Lung (tissue), 12 donors: ENCODE measurements around the gene TMEM151A. TPM values are rescaled to one million over a fixed set of nuclear protein-coding genes. Genes with fewer than 3 reads are reported as not detected.

Experiments used
- ATAC-seq: fragments of 200-7000 bp; cut with Tn5 transposase; one replicate; pipeline ENCODE4 v1.9.1; 2020; ENCODE audit warnings: moderate number of reproducible peaks; ENCODE audit not compliant: insufficient read depth, low FRiP score
- DNase-seq, 3 donors: peaks; one replicate each; pipeline ENCODE4 v3.0.0-alpha.2; 2013 to 2017
- H3K27ac ChIP-seq, 2 donors: one replicate each; pipeline ENCODE4 v1.5.1; 2013; ENCODE audit warnings: mild to moderate bottlenecking in 2 of 2, moderate library complexity in 2 of 2, control low read depth in 1 of 2, inconsistent platforms in 1 of 2, low read depth in 1 of 2, low read length in 1 of 2
- H3K27me3 ChIP-seq, 3 donors: one replicate each; pipeline ENCODE4 v1.5.1; 2013; ENCODE audit warnings: low read length in 2 of 3; ENCODE audit not compliant: control insufficient read depth in 3 of 3, insufficient read depth in 3 of 3
- H3K36me3 ChIP-seq, 4 donors: one replicate each; pipeline ENCODE4 v1.5.1; 2013; ENCODE audit warnings: low read length in 4 of 4, mild to moderate bottlenecking in 1 of 4, moderate library complexity in 1 of 4; ENCODE audit not compliant: control insufficient read depth in 4 of 4, insufficient read depth in 4 of 4
- H3K4me1 ChIP-seq, 5 donors: one replicate each; pipeline ENCODE4 v1.5.1; 2013; ENCODE audit warnings: low read length in 5 of 5, mild to moderate bottlenecking in 2 of 5, moderate library complexity in 1 of 5; ENCODE audit not compliant: control insufficient read depth in 5 of 5, insufficient read depth in 5 of 5
- H3K4me3 ChIP-seq: one replicate; pipeline ENCODE4 v1.5.1; 2013; ENCODE audit warnings: mild to moderate bottlenecking, control low read depth, moderate library complexity
- H3K9ac ChIP-seq, 2 donors: one replicate each; pipeline ENCODE4 v1.5.1; 2013; ENCODE audit warnings: low read length in 2 of 2, control low read depth in 1 of 2; ENCODE audit not compliant: insufficient read depth in 1 of 2
- H3K9me3 ChIP-seq, 4 donors: one replicate each; pipeline ENCODE4 v1.5.1; 2013; ENCODE audit warnings: low read length in 3 of 4, mild to moderate bottlenecking in 1 of 4, moderate library complexity in 1 of 4; ENCODE audit not compliant: control insufficient read depth in 4 of 4, insufficient read depth in 3 of 4
- WGBS, 2 donors: extraction: QIAGEN DNeasy Blood & Tissue Kit; methylation state at CpG; one replicate each; pipeline ENCODE4 v1.1.7; 2013; 5-methylcytosine and 5-hydroxymethylcytosine counted together
- polyA plus RNA-seq, 2 donors: library from polyadenylated mRNA; stranded (reverse); fragments of 200-250 nt; gene quantifications; one replicate each; pipeline ENCODE4 v1.2.1, GENCODE V29; 2013
- total RNA-seq, 2 donors: library from RNA; depleted of rRNA in 1 of 2; stranded (reverse); fragments of >200 nt in 1 of 2; gene quantifications; one replicate each; pipeline ENCODE4 v1.2.1, GENCODE V29; 2014 to 2021
- TF ChIP-seq, protein P1 (sequence below): IDR thresholded peaks from 2 replicates; pipeline ENCODE4 v1.5.1; 2012; ENCODE audit warnings: mild to moderate bottlenecking; ENCODE audit errors: control extremely low read depth, extremely low read depth
- donor health status: control.
- donor health status: control.
- donor health status: Bipolar disorder and iron deficiency.
- donor health status: healthy.
- donor health status: DM: yes; HTN: yes; CAD: no.

TMEM151A gene
- total and polyA plus RNA-seq, 4 donors, result 0.09 to 0.91 (median 0.25) TPM

DNA sequence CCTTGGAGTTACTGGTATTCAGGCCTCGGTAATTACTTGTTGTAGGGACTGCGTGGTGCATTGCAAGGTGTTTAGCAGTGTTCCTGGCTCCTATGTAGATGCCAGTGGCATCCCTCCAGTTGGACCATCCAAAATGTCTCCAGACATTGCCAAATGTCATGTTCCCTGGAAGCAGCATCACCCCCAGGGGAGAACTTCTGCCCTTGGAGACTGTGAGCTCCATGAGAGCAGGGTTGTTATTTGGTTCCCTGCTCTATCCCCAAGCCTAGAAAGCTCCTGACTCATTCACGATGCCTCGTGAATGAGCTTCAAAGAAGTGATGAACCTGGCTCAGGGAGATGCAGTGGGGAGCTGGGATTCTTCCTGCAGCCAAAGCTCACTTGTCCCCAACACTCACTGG lies 29.9 kb downstream of the TMEM151A start:
- ATAC-seq, result no peak
- 96% methylated on average over 4 of the region's 4 CpGs for WGBS, 2 donors

DNA sequence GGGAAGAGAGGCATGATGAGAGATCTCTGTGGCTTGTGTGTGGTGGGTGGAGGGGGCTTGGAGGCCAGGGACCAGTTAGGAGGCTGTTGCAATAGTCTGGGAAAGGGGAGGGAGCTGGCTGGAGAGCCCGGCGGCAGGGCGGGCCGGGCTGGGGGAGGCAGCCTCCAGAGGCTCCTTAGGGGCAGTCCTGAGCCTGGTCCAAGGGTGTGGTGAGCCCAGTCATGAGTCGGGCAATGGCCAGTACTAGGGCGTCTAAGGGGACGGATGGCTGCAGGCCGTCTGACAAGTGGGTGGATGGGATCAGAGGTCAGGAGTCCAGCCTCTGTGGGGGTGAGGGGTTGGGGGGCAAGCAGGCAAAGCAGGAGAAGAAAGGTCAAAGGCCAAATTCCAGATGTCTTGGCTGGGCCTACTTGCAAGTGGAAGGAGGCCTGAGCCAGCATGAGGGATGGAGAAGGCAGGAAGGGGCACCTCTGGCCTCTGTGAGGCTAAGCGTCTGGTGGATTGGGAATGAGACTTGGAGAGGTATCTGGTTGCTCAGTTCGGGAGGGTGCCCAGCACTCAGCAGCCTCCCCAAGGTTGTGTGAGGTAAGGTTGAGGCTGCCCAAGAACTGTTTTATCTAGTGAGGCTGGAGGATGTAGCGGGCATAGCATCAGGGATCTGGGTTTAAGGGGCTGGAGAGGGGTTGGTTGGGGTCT lies 31.2 kb downstream of the TMEM151A start:
- Histone ChIP-seq H3K27ac (no peak overlapping the region), H3K36me3 (no peaks in the 10 kb centered on the region), H3K9ac (no peak overlapping the region), H3K9me3 (no peaks in the 10 kb centered on the region), H3K4me3 (no peak overlapping the region), H3K4me1 (peaks cover 2 to 50% (median 31%) of the 10 kb centered on the region in 5 donors), H3K27me3 (no peaks in the 10 kb centered on the region)
- 80 to 91% methylated on average over 11 of the region's 11 CpGs for WGBS, 2 donors
- DNase-seq (no peak), ATAC-seq (no peak)
- TF ChIP-seq, protein P1, sequence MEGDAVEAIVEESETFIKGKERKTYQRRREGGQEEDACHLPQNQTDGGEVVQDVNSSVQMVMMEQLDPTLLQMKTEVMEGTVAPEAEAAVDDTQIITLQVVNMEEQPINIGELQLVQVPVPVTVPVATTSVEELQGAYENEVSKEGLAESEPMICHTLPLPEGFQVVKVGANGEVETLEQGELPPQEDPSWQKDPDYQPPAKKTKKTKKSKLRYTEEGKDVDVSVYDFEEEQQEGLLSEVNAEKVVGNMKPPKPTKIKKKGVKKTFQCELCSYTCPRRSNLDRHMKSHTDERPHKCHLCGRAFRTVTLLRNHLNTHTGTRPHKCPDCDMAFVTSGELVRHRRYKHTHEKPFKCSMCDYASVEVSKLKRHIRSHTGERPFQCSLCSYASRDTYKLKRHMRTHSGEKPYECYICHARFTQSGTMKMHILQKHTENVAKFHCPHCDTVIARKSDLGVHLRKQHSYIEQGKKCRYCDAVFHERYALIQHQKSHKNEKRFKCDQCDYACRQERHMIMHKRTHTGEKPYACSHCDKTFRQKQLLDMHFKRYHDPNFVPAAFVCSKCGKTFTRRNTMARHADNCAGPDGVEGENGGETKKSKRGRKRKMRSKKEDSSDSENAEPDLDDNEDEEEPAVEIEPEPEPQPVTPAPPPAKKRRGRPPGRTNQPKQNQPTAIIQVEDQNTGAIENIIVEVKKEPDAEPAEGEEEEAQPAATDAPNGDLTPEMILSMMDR, result no peak

More for the DNA sequence above, 29.9 kb downstream of the TMEM151A start:
- DNase-seq, result no peak
- TF ChIP-seq, protein P1, result no peak
- H3K9me3 ChIP-seq, result no peaks in the 10 kb centered on the region
- H3K9ac ChIP-seq, result no peak overlapping the region
- H3K4me1 ChIP-seq, result peaks cover 0 to 46% (median 30%) of the 10 kb centered on the region in 5 donors
- no peaks in the 10 kb centered on the region for H3K27me3 ChIP-seq
- no peak overlapping the region for H3K4me3 ChIP-seq
- no peak overlapping the region for H3K27ac ChIP-seq
- no peaks in the 10 kb centered on the region for H3K36me3 ChIP-seq

DNA sequence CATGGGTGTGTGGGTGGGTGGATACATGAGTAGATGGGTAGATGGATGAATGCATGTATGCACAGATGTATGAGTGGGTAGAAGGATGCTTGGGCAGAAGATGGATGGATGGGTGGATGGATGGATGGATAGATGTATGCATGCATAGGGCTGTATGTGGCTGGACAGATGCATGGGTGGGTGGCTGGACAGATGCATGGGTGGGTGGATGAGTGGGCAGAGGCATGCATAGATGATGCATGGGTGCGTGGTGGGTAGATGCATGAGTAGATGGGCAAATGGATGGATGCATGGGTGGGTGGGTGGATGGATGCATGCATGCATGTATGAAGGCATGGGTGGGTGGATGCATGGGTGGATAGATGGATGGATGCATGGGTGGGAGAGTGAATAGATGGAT lies 32.0 kb downstream of the TMEM151A start:
- DNase-seq (no peak), ATAC-seq (no peak)
- no peak overlapping the region for H3K9ac ChIP-seq
- H3K4me1 ChIP-seq, result peaks cover 2 to 50% (median 26%) of the 10 kb centered on the region in 5 donors
- TF ChIP-seq, protein P1, result no peak
- no peak overlapping the region for H3K27ac ChIP-seq
- WGBS, 2 donors, result 93 to 100% methylated on average over 1 of the region's 1 CpG
- H3K27me3 ChIP-seq, result no peaks in the 10 kb centered on the region
- no peaks in the 10 kb centered on the region for H3K36me3 ChIP-seq
- H3K9me3 ChIP-seq, result no peaks in the 10 kb centered on the region
- no peak overlapping the region for H3K4me3 ChIP-seq
